Measurements from ENCODE around the gene DEGS1. TPM values are rescaled to one million over a fixed set of nuclear protein-coding genes. Genes with fewer than 3 reads are reported as not detected.

Gene DEGS1
- 10 to 100 TPM; 37.9 to 61.3 (median 47.3) TPM for total RNA-seq
- 100 to 1,000 TPM in 1 of 2 donors, 10 to 100 TPM in 1; 35.7 to 113 TPM for polyA plus RNA-seq
- long read RNA-seq, donor 1, transcript DEGS1-201 (3 exons, 2,101 nt), result major isoform, 152 of 171 reads
- long read RNA-seq, donor 1, partial matches to known transcripts, result 9 of 171 reads
- long read RNA-seq, donor 1, other reads (novel, unspliced or antisense), result 10 of 171 reads
- long read RNA-seq, donor 2, transcript DEGS1-201 (3 exons, 2,101 nt), result major isoform, 22 of 28 reads
- long read RNA-seq, donor 2, partial matches to known transcripts, result 6 of 28 reads
- long read RNA-seq, donor 2, other reads (novel, unspliced or antisense), result 0 of 28 reads
- long read RNA-seq, donor 3, transcript DEGS1-201 (3 exons, 2,101 nt), result major isoform, 49 of 60 reads
- long read RNA-seq, donor 3, partial matches to known transcripts, result 1 of 60 reads
- long read RNA-seq, donor 3, other reads (novel, unspliced or antisense), result 10 of 60 reads

DNA sequence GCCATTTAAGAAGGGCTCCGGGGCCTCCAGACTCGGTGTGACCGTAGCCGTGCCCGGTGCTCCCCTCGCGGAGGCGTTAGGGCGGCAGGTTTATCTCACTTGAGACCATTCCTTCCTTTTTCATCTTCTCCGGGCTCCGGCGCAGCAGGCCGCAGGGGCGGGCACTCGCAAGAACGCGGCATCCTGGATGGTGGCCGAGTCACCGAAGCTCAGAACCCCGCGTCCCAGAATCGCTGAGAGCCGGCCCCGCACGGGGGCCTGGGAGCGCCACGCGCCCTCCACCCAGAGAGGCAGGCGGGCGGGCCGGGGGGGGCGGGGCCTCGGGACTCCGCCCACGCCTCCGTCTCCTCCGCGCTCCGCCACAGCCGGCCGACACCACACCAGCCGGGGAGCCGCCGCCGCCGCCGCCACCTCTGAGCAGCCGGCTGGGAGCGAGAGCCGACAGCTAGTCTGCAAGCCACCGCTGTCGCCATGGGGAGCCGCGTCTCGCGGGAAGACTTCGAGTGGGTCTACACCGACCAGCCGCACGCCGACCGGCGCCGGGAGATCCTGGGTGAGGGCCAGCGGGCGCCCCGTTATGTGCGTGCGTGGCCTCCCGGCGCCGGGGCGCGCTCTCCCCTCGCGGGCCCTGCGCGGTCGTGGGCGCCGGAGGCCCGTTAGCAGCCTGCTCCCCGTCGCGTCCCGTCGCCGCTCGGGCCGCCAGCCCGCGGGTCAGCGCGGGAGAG lies at the start of gene DEGS1:
DEGS1 (plus strand) TSS at position 375 of the 725 bp plus-strand sequence; CDS start at position 472, 97 bp downstream.
- Histone ChIP-seq H3K27me3 (no peaks in the 10 kb centered on the region), H3K4me1 (ENCODE audit: insufficient read depth) (peaks cover 4% of the 10 kb centered on the region), H3K9me3 (no peaks in the 10 kb centered on the region), H3K4me3 (peak within 1 kb of the TSS; percentile 70), H3K27ac (peak within 1 kb of the TSS; percentile 79 to 95), H3K36me3 (no peaks in the 10 kb centered on the region)
- TF ChIP-seq POLR2A (IDR thresholded peaks at IDR 0.05) (peak; percentile 85), EP300 (IDR thresholded peaks at IDR 0.05) (no peak)
- TF ChIP-seq, protein P1, sequence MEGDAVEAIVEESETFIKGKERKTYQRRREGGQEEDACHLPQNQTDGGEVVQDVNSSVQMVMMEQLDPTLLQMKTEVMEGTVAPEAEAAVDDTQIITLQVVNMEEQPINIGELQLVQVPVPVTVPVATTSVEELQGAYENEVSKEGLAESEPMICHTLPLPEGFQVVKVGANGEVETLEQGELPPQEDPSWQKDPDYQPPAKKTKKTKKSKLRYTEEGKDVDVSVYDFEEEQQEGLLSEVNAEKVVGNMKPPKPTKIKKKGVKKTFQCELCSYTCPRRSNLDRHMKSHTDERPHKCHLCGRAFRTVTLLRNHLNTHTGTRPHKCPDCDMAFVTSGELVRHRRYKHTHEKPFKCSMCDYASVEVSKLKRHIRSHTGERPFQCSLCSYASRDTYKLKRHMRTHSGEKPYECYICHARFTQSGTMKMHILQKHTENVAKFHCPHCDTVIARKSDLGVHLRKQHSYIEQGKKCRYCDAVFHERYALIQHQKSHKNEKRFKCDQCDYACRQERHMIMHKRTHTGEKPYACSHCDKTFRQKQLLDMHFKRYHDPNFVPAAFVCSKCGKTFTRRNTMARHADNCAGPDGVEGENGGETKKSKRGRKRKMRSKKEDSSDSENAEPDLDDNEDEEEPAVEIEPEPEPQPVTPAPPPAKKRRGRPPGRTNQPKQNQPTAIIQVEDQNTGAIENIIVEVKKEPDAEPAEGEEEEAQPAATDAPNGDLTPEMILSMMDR (IDR thresholded peaks at IDR 0.05), result no peak
- intact Hi-C loops (cut with DNase I), result loop anchor here in 1 of 4 donors (5.0 kb wide), 1 partner anchor 1934 kb away; no protein-coding TSS in a partner anchor
- WGBS, 3 donors, result 0% methylated on average over 83 to 94 of the region's 94 CpGs
- peak; percentile 76 to 85 (median 82) for DNase-seq

DNA sequence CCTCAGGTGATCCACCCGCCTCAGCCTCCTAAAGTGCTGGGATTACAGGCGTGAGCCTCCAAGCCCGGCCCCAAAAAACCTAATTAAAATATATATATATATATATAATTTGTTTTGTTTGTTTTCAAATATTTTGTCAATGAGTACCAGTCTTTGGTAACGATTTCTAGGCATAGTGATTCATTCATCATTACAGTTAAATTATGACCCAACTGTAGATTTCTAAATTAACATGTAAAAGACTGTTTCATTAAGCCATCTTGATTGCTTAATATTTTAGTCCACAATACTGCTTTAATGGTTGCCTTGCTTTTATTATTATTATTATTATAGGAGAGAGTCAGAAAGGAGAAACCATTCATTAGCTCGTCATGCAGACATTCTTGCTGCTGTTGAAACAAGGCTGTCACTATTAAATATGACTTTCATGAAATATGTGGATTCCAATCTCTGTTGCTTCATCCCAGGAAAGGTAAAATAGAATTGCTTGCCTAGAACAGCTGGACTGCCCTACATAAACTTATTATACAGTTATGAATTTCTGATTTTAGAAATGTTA lies 49.2 kb upstream of the DEGS1 start:
- no peak for TF ChIP-seq POLR2A (IDR thresholded peaks at IDR 0.05)
- no peaks in the 10 kb centered on the region for H3K36me3 ChIP-seq
- intact Hi-C loops (cut with DNase I), result no loop called here

DNA sequence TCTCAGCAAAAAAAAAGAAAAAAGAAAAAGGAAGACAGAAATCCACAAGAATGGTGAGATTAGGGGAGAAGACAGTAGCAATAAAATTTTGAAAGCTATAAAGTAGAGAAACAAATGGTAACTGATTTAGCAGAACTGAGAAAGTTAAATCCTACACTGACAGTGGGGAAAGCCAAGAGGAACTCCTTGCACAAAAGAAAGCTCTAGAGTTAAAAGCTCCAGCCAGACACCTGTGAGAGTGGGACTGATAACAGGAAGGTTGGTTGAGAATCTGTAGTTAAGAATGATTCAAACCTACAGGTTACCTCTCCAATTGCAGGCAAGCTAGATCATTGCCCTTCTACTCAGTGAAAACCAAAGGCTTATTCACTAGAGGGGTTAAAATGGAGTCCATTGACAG lies 45.5 kb upstream of the DEGS1 start:
- no peak for DNase-seq
- no peak for TF ChIP-seq POLR2A (IDR thresholded peaks at IDR 0.05)
- TF ChIP-seq, protein P1 (IDR thresholded peaks at IDR 0.05), result no peak
- no peaks in the 10 kb centered on the region for H3K36me3 ChIP-seq
- H3K27me3 ChIP-seq, result no peaks in the 10 kb centered on the region
- H3K27ac ChIP-seq, result no peak overlapping the region
- H3K9me3 ChIP-seq, result no peaks in the 10 kb centered on the region
- no peaks in the 10 kb centered on the region for H3K4me1 ChIP-seq (ENCODE audit: insufficient read depth)
- H3K4me3 ChIP-seq, result no peak overlapping the region
- intact Hi-C loops (cut with DNase I), result no loop called here

More for the DNA sequence above, 49.2 kb upstream of the DEGS1 start:
- no peak for DNase-seq
- no peaks in the 10 kb centered on the region for H3K9me3 ChIP-seq
- 78 to 80% (median 79%) methylated on average over 5 of the region's 5 CpGs for whole genome bisulfite sequencing, 3 donors
- no peak overlapping the region for H3K27ac ChIP-seq
- no peaks in the 10 kb centered on the region for H3K27me3 ChIP-seq
- H3K4me1 ChIP-seq (ENCODE audit: insufficient read depth), result no peaks in the 10 kb centered on the region
- H3K4me3 ChIP-seq, result no peak overlapping the region

DNA sequence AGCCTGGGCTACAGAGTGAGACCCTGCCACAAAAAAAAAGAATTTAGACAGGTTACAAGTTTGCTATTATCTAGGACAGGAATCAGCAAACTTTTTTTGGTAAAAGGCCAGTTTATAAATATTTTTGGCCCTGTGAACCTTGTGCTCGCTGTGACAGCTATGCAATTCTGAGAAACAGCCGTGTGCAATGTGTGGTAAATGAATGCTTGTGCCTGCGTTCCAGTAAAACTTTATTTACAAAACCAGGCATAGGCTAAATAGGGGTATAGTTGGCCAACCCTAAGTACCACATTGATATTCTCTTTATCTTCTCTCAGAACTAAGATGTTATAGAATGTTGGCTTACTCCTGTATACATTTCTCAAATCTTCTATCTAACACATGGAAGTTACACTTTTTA lies 44.8 kb upstream of the DEGS1 start:
- Histone ChIP-seq H3K27ac (no peak overlapping the region), H3K9me3 (no peaks in the 10 kb centered on the region), H3K27me3 (no peaks in the 10 kb centered on the region), H3K36me3 (no peaks in the 10 kb centered on the region), H3K4me1 (ENCODE audit: insufficient read depth) (no peaks in the 10 kb centered on the region), H3K4me3 (no peak overlapping the region)
- intact Hi-C loops (cut with DNase I), result no loop called here
- 86 to 90% (median 88%) methylated on average over 3 of the region's 3 CpGs for WGBS, 3 donors
- TF ChIP-seq POLR2A (IDR thresholded peaks at IDR 0.05) (no peak), EP300 (IDR thresholded peaks at IDR 0.05) (no peak)
- TF ChIP-seq, protein P1 (IDR thresholded peaks at IDR 0.05), result no peak
- no peak for DNase-seq

All from ovary (tissue), 10 donors.